B cell (primary cell): ENCODE results near the gene STX8. TPM values are rescaled to one million over a fixed set of nuclear protein-coding genes. Genes with fewer than 3 reads are reported as not detected.

Source experiments
- ATAC-seq: fragments of 200-7000 bp; cut with Tn5 transposase; one replicate; pipeline ENCODE4 v1.10.0; 2021; ENCODE audit warnings: low read depth, mild to moderate bottlenecking, moderate number of reproducible peaks, moderate library complexity
- CTCF ChIA-PET: fragments of 350-600 bp; sonication (Branson Sonifier 250); formaldehyde crosslinking; loops from one replicate; lab custom pipeline; 2021; ENCODE audit warnings: antibody characterized with exemption, inconsistent platforms; lab: Charles Lee
- POLR2A ChIA-PET: fragments of 350-600 bp; sonication (Branson Sonifier 250); formaldehyde crosslinking; loops from one replicate; lab custom pipeline; 2021; ENCODE audit warnings: antibody characterized with exemption; lab: Charles Lee
- DNase-seq: peaks from one replicate; pipeline ENCODE4 v3.0.0; 2013
- H2AFZ ChIP-seq: 2 replicates; pipeline ENCODE4 v1.6.1; 2012; ENCODE audit warnings: mild to moderate bottlenecking, low read depth, low read length; ENCODE audit not compliant: insufficient read depth, poor library complexity, severe bottlenecking
- H3K27ac ChIP-seq, 2 donors: 1 replicate in 1 of 2; 2 replicates in 1 of 2; pipeline ENCODE4 v1.5.1; 2012 to 2013; ENCODE audit warnings: low read length in 2 of 2, mild to moderate bottlenecking in 2 of 2, moderate library complexity in 1 of 2
- H3K27me3 ChIP-seq, 4 experiments: fragments of 200-600 bp in 1 of 4; sonication (generic) in 1 of 4; replicated peaks in 1 of 4; 1 replicate in 2 of 4; 2 replicates in 2 of 4; pipeline versions ENCODE4 v1.6.1 to v1.7.0; 2013 to 2016; ENCODE audit warnings: low read length in 3 of 4, mild to moderate bottlenecking in 2 of 4, mixed read lengths in 1 of 4, moderate library complexity in 1 of 4; ENCODE audit not compliant: insufficient read depth in 4 of 4, control insufficient read depth in 3 of 4; ENCODE audit errors: control extremely low read depth in 1 of 4
- H3K36me3 ChIP-seq, 2 experiments: replicated peaks in 1 of 2; 1 replicate in 1 of 2; 2 replicates in 1 of 2; pipeline versions ENCODE4 v1.6.1 to v1.7.1; 2013; ENCODE audit warnings: low read length in 1 of 2; ENCODE audit not compliant: insufficient read depth in 2 of 2, control insufficient read depth in 1 of 2; ENCODE audit errors: control extremely low read depth in 1 of 2, extremely low read depth in 1 of 2
- H3K4me1 ChIP-seq, 2 donors: fragments of 200-600 bp in 1 of 2; sonication (generic) in 1 of 2; 1 replicate in 1 of 2; 2 replicates in 1 of 2; pipeline versions ENCODE4 v1.5.1 to v1.6.1; 2013 to 2017; ENCODE audit warnings: low read length in 2 of 2; ENCODE audit not compliant: control insufficient read depth in 2 of 2, insufficient read depth in 2 of 2
- H3K4me2 ChIP-seq: replicated peaks from 2 replicates; pipeline ENCODE3; 2012; ENCODE audit warnings: mild to moderate bottlenecking, low read depth, low read length; ENCODE audit not compliant: poor library complexity, severe bottlenecking
- H3K4me3 ChIP-seq, 5 experiments: fragments of 200-600 bp in 1 of 5; sonication (generic) in 1 of 5; 1 replicate in 3 of 5; 2 replicates in 2 of 5; pipeline versions ENCODE4 v1.5.1 to v1.7.0; 2011 to 2016; ENCODE audit warnings: low read length in 4 of 5, mild to moderate bottlenecking in 4 of 5, low read depth in 2 of 5, control low read depth in 1 of 5, moderate library complexity in 1 of 5; ENCODE audit not compliant: insufficient read depth in 1 of 5; ENCODE audit errors: control extremely low read depth in 1 of 5, extremely low read depth in 1 of 5
- H3K79me2 ChIP-seq: fragments of 200-600 bp; sonication (generic); one replicate; pipeline ENCODE4 v1.6.0; 2016; ENCODE audit warnings: low read length; ENCODE audit not compliant: control insufficient read depth, insufficient read depth
- H3K9ac ChIP-seq: fragments of 200-600 bp; sonication (generic); 2 replicates; pipeline ENCODE4 v1.6.1; 2017; ENCODE audit warnings: mild to moderate bottlenecking, low read length, moderate library complexity
- H3K9me3 ChIP-seq, 3 donors: one replicate each; pipeline versions ENCODE4 v1.6.1 to v1.7.1; 2013; ENCODE audit warnings: low read length in 2 of 3; ENCODE audit not compliant: control insufficient read depth in 2 of 3, insufficient read depth in 1 of 3; ENCODE audit errors: control extremely low read depth in 1 of 3
- H4K20me1 ChIP-seq: 2 replicates; pipeline ENCODE4 v1.6.0; 2012; ENCODE audit warnings: mild to moderate bottlenecking, low read length; ENCODE audit not compliant: insufficient read depth, control insufficient read depth, poor library complexity, severe bottlenecking
- H3K27ac Mint-ChIP-seq: one replicate; pipeline ENCODE4 v1.8.0; 2021; ENCODE audit warnings: mixed read lengths
- H3K27me3 Mint-ChIP-seq: one replicate; pipeline ENCODE4 v1.8.0; 2021; ENCODE audit warnings: mixed read lengths
- H3K4me1 Mint-ChIP-seq: one replicate; pipeline ENCODE4 v1.8.0; 2021; ENCODE audit warnings: mixed read lengths
- H3K4me3 Mint-ChIP-seq: one replicate; pipeline ENCODE4 v1.8.0; 2021; ENCODE audit warnings: mixed read lengths
- H3K9me3 Mint-ChIP-seq: one replicate; pipeline ENCODE4 v1.8.0; 2022; ENCODE audit warnings: mixed read lengths; ENCODE audit not compliant: insufficient read depth
- CTCF ChIP-seq: fragments of 200-600 bp; IDR thresholded peaks from one replicate; pipeline ENCODE4 v1.8.0; 2022; ENCODE audit warnings: antibody characterized with exemption, mild to moderate bottlenecking
- EZH2 ChIP-seq: IDR thresholded peaks from 2 replicates; pipeline ENCODE4 v1.6.1; 2012; ENCODE audit warnings: borderline replicate concordance, low read depth, mild to moderate bottlenecking, moderate library complexity, low read length; ENCODE audit not compliant: insufficient read depth, poor library complexity, severe bottlenecking
- WGBS: methylation state at CpG from one replicate; pipeline ENCODE4 v1.1.5; 2013; ENCODE audit warnings: missing lambda C conversion rate; ENCODE audit not compliant: insufficient coverage; 5-methylcytosine and 5-hydroxymethylcytosine counted together
- intact Hi-C: fragments of 100-400 bp; cut with micrococcal nuclease; formaldehyde crosslinking; loops from one replicate; pipeline ENCODE4 v1.10.0; 2022
- polyA plus RNA-seq: library from polyadenylated mRNA; depleted of rRNA; stranded (reverse); fragments of >200 nt; gene quantifications from 2 replicates; pipeline ENCODE4 v1.2.3, GENCODE V29; 2012
- total RNA-seq, 2 donors: library from RNA; stranded (reverse); fragments of 120-200 nt in 1 of 2; gene quantifications; 1 replicate in 1 of 2; 2 replicates in 1 of 2; pipeline versions ENCODE4 v1.2.3 to v1.2.4, GENCODE V29; 2013 to 2022

The STX8 gene
- total and polyA plus RNA-seq, 2 donors (not counting 1 experiment from before 2014, with no cell fraction given): 35.8 to 61.5 TPM

GRCh38 chr17:9566067-9566466 is 9.6 kb downstream of the STX8 start:
- H3K9ac ChIP-seq: no peak overlapping the region
- H3K4me3 Mint-ChIP-seq: no peak overlapping the region
- no peak overlapping the region for H3K4me3 ChIP-seq
- no peaks in the 10 kb centered on the region for H3K9me3 Mint-ChIP-seq
- CTCF ChIA-PET: interaction anchor here (2.7 kb wide), 1 partner anchor 11 kb away, joined by 12 read pairs; the partner anchor contains the start of gene CFAP52
- intact Hi-C loops: no loop called here
- no peaks in the 10 kb centered on the region for H3K27me3 Mint-ChIP-seq
- peaks cover 23% of the 10 kb centered on the region for H3K4me1 Mint-ChIP-seq
- peaks cover 5% of the 10 kb centered on the region for H4K20me1 ChIP-seq
- DNase-seq (no peak), ATAC-seq (no peak)
- H3K79me2 ChIP-seq: peaks cover 15% of the 10 kb centered on the region
- H3K27ac ChIP-seq: no peak overlapping the region
- no peaks in the 10 kb centered on the region for H3K4me1 ChIP-seq
- POLR2A ChIA-PET: no interaction called here
- no peaks in the 10 kb centered on the region for H3K9me3 ChIP-seq
- peaks cover 11 to 15% of the 10 kb centered on the region in 2 experiments for H3K36me3 ChIP-seq
- TF ChIP-seq CTCF (no peak), EZH2 (no peak)
- H3K27ac Mint-ChIP-seq: peak overlapping the region; percentile 3
- no peak overlapping the region for H2AFZ ChIP-seq
- H3K4me2 ChIP-seq: no peak overlapping the region
- 26% methylated on average over 2 of the region's 7 CpGs for WGBS
- no peaks in the 10 kb centered on the region for H3K27me3 ChIP-seq

GRCh38 chr17:9564104-9564503 is 11.5 kb downstream of the STX8 start:
- H3K9ac ChIP-seq: no peak overlapping the region
- H3K36me3 ChIP-seq: peaks cover 9 to 10% of the 10 kb centered on the region in 2 experiments
- no peak overlapping the region for H2AFZ ChIP-seq
- H3K4me1 Mint-ChIP-seq: peaks cover 21% of the 10 kb centered on the region
- no peak overlapping the region for H3K27ac Mint-ChIP-seq
- H3K4me3 ChIP-seq: no peak overlapping the region
- no peaks in the 10 kb centered on the region for H3K27me3 ChIP-seq
- H3K27ac ChIP-seq: no peak overlapping the region
- H3K79me2 ChIP-seq: peaks cover 22% of the 10 kb centered on the region
- ChIA-PET CTCF (no interaction called here), POLR2A (no interaction called here)
- no peak overlapping the region for H3K4me2 ChIP-seq
- no peak for ATAC-seq
- H3K27me3 Mint-ChIP-seq: no peaks in the 10 kb centered on the region
- no peaks in the 10 kb centered on the region for H4K20me1 ChIP-seq
- no peaks in the 10 kb centered on the region for H3K9me3 ChIP-seq
- intact Hi-C loops: no loop called here
- no peak overlapping the region for H3K4me3 Mint-ChIP-seq
- H3K4me1 ChIP-seq: no peaks in the 10 kb centered on the region
- no peaks in the 10 kb centered on the region for H3K9me3 Mint-ChIP-seq
- DNase-seq: no peak
- no peak for TF ChIP-seq CTCF
- no peak for TF ChIP-seq EZH2
